Mesothelial cell of epicardium (in vitro differentiated cells): ENCODE results near the gene TMEM132D. TPM values are rescaled to one million over a fixed set of nuclear protein-coding genes. Genes with fewer than 3 reads are reported as not detected.
"Not testable (repeated sequence)": the region's sequence is repeated elsewhere in the genome, so short reads cannot be mapped to it uniquely, and the experiment has no call there.

Experiments used
- DNase-seq, 2 experiments: peaks; one replicate each; pipeline ENCODE4 v3.0.0; 2021; ENCODE audit warnings: low spot score in 2 of 2; ENCODE audit not compliant: unreplicated experiment in 2 of 2
- H3K27ac Mint-ChIP-seq: 2 replicates; pipeline ENCODE4 v1.8.0; 2021; ENCODE audit warnings: mixed read lengths
- H3K27me3 Mint-ChIP-seq: 2 replicates; pipeline ENCODE4 v1.8.0; 2021; ENCODE audit warnings: low read depth, mixed read lengths
- H3K36me3 Mint-ChIP-seq: 2 replicates; pipeline ENCODE4 v1.8.0; 2021; ENCODE audit warnings: mixed read lengths
- H3K4me1 Mint-ChIP-seq: 2 replicates; pipeline ENCODE4 v1.8.0; 2021; ENCODE audit warnings: mixed read lengths
- H3K4me3 Mint-ChIP-seq: 2 replicates; pipeline ENCODE4 v1.8.0; 2021; ENCODE audit warnings: mild to moderate bottlenecking, moderate library complexity, mixed read lengths
- H3K9me3 Mint-ChIP-seq: 2 replicates; pipeline ENCODE4 v1.8.0; 2021; ENCODE audit warnings: mixed read lengths
- total RNA-seq: library from RNA; stranded (reverse); gene quantifications from 3 replicates; pipeline ENCODE4 v1.2.1, GENCODE V29; 2021
- TF ChIP-seq, protein P1 (sequence below): fragments of 200-600 bp; sonication (generic); IDR thresholded peaks from one replicate; pipeline ENCODE4 v1.5.0; 2021; ENCODE audit warnings: antibody characterized with exemption; ENCODE audit not compliant: unreplicated experiment

TMEM132D gene
- total RNA-seq, 1 donor from 2014 or later: 0.07 TPM

DNA sequence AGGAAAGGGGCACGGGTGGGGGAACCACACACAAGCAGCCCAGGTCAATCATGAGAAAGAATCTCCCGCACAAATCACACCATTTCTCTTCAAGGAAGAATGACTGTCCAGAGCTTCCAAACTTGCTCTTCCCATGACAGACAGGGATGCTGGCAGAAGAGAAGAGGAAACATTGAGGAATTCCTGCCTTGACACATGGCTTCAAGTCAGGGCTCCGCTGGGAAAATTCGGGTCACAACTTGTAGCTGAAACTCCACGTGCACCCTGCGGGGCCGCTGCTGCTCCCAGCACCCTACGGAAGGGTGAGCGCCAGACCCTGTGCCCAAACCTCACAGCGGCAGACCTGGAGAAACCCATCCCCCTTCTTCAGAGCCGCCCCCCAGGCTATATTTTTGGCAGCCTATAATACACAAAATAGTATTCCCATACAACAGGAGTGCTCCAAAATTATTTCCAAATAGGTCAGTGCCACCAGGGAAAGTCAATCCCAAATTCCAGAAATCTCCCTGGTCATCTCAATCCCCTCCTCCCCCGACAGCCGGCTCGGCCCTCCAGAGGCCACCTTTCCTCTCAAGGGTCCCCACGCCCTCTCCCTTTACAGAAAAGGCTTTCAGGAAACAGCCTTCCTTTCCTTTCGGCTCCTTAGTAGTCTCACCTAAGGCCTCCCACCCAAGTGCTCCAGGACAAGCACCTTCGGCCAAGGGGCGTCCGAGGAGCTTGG, 1.3 kb downstream of the TMEM132D start:
- Mint-ChIP-seq H3K27me3 (peaks cover 72% of the 10 kb centered on the region), H3K4me1 (peaks cover 3% of the 10 kb centered on the region), H3K36me3 (no peaks in the 10 kb centered on the region), H3K27ac (no peak overlapping the region), H3K4me3 (peak overlapping the region; percentile 32), H3K9me3 (no peaks in the 10 kb centered on the region)
- TF ChIP-seq, protein P1, sequence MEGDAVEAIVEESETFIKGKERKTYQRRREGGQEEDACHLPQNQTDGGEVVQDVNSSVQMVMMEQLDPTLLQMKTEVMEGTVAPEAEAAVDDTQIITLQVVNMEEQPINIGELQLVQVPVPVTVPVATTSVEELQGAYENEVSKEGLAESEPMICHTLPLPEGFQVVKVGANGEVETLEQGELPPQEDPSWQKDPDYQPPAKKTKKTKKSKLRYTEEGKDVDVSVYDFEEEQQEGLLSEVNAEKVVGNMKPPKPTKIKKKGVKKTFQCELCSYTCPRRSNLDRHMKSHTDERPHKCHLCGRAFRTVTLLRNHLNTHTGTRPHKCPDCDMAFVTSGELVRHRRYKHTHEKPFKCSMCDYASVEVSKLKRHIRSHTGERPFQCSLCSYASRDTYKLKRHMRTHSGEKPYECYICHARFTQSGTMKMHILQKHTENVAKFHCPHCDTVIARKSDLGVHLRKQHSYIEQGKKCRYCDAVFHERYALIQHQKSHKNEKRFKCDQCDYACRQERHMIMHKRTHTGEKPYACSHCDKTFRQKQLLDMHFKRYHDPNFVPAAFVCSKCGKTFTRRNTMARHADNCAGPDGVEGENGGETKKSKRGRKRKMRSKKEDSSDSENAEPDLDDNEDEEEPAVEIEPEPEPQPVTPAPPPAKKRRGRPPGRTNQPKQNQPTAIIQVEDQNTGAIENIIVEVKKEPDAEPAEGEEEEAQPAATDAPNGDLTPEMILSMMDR: no peak
- no peak for DNase-seq

DNA sequence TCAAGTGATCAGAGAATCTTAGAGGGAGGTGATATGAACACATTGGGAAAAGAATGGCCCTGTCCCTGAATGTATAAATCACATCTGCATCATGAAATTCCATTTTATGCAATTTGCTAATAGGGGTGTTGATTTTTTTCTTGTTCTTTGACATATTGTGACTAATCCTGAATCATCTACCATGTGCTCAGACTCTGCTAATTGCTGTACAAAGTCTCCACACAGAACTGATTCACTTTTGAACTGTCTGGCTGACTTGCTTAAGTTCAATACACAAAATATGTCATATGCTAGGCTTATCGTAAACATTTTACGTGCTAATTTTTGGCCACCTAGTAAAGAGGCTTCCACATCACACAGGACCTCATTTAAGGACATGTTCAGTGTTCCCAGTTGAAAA, 2.6 kb downstream of the TMEM132D start:
- H3K27ac Mint-ChIP-seq: no peak overlapping the region

DNA sequence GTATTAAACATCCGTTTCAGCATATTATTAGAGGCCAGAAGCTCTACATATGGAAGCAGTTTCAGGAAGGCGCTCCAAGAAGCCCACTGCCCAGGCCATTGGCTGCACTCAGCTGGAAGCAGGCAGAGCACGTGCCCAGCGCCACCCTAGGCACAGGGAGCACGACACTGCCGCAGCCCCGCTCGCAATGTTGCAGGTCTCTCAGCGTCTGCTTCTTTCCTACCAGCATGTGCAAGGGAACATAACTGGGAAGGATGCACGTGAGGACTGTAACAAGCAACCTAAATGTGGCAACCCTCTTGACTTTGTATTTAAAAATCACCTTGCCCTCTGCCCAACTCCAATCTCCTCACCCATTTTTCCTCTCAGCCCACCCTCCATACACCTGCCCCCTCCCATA, 3.5 kb downstream of the TMEM132D start:
- Mint-ChIP-seq H3K4me1 (peaks cover 3% of the 10 kb centered on the region), H3K36me3 (no peaks in the 10 kb centered on the region), H3K4me3 (no peak overlapping the region), H3K27ac (no peak overlapping the region), H3K27me3 (peaks cover 61% of the 10 kb centered on the region), H3K9me3 (no peaks in the 10 kb centered on the region)
- TF ChIP-seq, protein P1: no peak
- no peak for DNase-seq

More for the DNA sequence above, 2.6 kb downstream of the TMEM132D start:
- DNase-seq: no peak
- Mint-ChIP-seq H3K4me1 (peaks cover 3% of the 10 kb centered on the region), H3K4me3 (no peak overlapping the region), H3K36me3 (no peaks in the 10 kb centered on the region), H3K9me3 (no peaks in the 10 kb centered on the region), H3K27me3 (peaks cover 68% of the 10 kb centered on the region)
- TF ChIP-seq, protein P1: no peak

DNA sequence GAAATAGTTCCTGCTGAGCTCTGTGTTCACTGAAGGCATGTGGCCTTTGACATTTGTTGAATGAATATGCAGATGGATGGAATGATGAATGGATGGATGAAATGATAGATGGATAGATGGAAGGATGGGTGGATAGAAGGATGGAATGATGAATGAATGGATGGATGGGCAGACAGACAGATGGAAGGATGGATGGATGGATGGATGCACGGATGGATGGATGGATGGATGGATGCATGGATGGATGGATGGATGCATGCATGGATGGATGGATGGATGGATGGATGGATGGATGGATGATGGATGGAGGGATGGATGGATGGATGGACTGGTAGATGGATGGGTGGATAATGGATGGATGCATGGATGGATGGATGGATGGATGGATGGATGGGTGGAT, 4.8 kb downstream of the TMEM132D start:
- DNase-seq, H3K4me3 Mint-ChIP-seq, H3K9me3 Mint-ChIP-seq, H3K27ac Mint-ChIP-seq, H3K4me1 Mint-ChIP-seq, H3K36me3 Mint-ChIP-seq: not testable (repeated sequence)
- H3K27me3 Mint-ChIP-seq: peaks cover 55% of the 10 kb centered on the region

GRCh38 chr12:129893691-129894090, 10.1 kb downstream of the TMEM132D start:
- no peaks in the 10 kb centered on the region for H3K4me1 Mint-ChIP-seq
- no peak overlapping the region for H3K27ac Mint-ChIP-seq
- no peak for DNase-seq
- peaks cover 18% of the 10 kb centered on the region for H3K27me3 Mint-ChIP-seq
- H3K4me3 Mint-ChIP-seq: no peak overlapping the region
- TF ChIP-seq, protein P1: no peak
- no peaks in the 10 kb centered on the region for H3K9me3 Mint-ChIP-seq
- no peaks in the 10 kb centered on the region for H3K36me3 Mint-ChIP-seq

- H3K9me3 Mint-ChIP-seq: no peaks in the 10 kb centered on the region
- TF ChIP-seq, protein P1: no peak
- no peak for DNase-seq
- no peak overlapping the region for H3K4me3 Mint-ChIP-seq
- no peaks in the 10 kb centered on the region for H3K36me3 Mint-ChIP-seq
- peaks cover 8% of the 10 kb centered on the region for H3K27me3 Mint-ChIP-seq
- H3K4me1 Mint-ChIP-seq: no peaks in the 10 kb centered on the region
- no peak overlapping the region for H3K27ac Mint-ChIP-seq
Observed at GRCh38 chr12:129887101-129887500, 16.7 kb downstream of the TMEM132D start.
